GM12891 (cell line): ENCODE data around the gene VNN1.
"Not testable (repeated sequence)": the region's sequence is repeated elsewhere in the genome, so short reads cannot be mapped to it uniquely, and the experiment has no call there.

ENCODE experiments used
- POLR2A ChIP-seq: IDR thresholded peaks from 2 replicates; pipeline ENCODE4 v1.6.1; 2011; ENCODE audit warnings: low read depth, low read length, control low read depth
- POLR2AphosphoS5 ChIP-seq: IDR thresholded peaks from 2 replicates; pipeline ENCODE4 v1.6.1; 2011; ENCODE audit warnings: low read depth, low read length, control low read depth

DNA sequence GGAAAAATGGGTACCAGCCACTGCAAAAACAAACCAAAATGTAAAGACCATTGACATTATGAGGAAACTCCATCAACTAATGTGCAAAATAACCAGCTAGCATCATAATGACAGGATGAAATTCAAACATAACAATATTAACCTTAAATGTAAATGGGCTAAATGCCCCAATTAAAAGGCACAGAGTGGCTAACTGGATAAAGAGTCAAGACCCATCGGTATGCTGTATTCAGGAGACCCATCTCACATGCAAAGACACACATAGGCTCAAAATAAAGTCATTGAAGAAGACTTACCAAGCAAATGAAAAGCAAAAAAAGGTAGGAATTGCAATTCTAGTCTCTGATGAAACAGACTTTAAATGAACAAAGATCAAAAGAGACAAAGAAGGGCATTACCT is 76.7 kb downstream of the VNN1 start:
- not testable (repeated sequence) for TF ChIP-seq POLR2A, POLR2AphosphoS5
